Epithelial cell of proximal tubule (primary cell): ENCODE measurements around the gene CRYGN. TPM values are rescaled to one million over a fixed set of nuclear protein-coding genes. Genes with fewer than 3 reads are reported as not detected.

ENCODE experiments used
- DNase-seq: peaks from one replicate; pipeline ENCODE4 v3.0.0-alpha.2; 2011; ENCODE audit warnings: low read depth
- H3K4me3 ChIP-seq: 2 replicates; pipeline ENCODE4 v1.5.1; 2011; ENCODE audit warnings: low read depth, mild to moderate bottlenecking, low read length
- total RNA-seq: library from RNA; depleted of rRNA; stranded (reverse); fragments of >200 nt; gene quantifications from 2 replicates; pipeline ENCODE4 v1.2.3, GENCODE V29; 2015
- TF ChIP-seq, protein P1 (sequence below): conservative IDR thresholded peaks from 2 replicates; pipeline ENCODE4 v1.5.1; 2012; ENCODE audit warnings: low read depth, mild to moderate bottlenecking, low read length

CRYGN gene
- total RNA-seq, 1 donor from 2014 or later = not detected

GRCh38 chr7:151391358-151391730, 48.6 kb downstream of the CRYGN start:
- TF ChIP-seq, protein P1, sequence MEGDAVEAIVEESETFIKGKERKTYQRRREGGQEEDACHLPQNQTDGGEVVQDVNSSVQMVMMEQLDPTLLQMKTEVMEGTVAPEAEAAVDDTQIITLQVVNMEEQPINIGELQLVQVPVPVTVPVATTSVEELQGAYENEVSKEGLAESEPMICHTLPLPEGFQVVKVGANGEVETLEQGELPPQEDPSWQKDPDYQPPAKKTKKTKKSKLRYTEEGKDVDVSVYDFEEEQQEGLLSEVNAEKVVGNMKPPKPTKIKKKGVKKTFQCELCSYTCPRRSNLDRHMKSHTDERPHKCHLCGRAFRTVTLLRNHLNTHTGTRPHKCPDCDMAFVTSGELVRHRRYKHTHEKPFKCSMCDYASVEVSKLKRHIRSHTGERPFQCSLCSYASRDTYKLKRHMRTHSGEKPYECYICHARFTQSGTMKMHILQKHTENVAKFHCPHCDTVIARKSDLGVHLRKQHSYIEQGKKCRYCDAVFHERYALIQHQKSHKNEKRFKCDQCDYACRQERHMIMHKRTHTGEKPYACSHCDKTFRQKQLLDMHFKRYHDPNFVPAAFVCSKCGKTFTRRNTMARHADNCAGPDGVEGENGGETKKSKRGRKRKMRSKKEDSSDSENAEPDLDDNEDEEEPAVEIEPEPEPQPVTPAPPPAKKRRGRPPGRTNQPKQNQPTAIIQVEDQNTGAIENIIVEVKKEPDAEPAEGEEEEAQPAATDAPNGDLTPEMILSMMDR = no peak
- no peak overlapping the region for H3K4me3 ChIP-seq
- DNase-seq = no peak

DNA sequence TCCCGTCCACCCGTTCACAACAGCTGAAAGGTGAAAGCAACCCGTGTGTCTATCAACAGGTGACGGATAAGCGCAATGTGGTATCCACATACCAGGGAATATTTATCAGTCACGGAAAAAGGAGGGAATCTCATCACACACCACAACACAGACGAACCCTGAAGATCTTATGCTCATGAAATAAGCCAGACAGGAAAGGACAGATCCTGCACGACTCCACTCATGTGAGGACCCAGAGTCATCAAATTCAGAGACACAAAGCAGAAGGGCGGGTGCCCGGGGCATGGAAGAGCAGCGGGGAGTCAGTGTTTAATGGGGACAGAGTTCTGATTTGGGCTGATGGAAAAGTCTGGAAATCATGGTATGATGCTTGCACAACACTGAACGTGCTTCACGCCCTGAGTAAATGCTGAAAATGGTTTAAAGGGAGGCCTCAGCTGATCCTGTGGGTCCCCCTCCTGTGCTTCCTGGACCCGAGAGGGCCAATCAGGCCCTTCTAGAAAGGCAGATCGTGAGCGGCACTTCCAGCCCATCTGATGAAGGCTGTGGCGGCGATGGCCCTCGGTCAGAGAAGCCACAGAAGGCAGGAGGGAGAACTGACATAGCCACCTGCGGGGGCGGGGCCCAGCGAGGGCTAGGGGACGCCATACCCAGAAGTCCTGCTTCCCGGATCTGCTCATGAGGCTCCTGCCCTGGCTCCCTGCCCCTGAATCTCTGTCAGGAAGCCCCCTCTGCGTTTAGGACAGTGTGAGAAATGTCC, 49.2 kb downstream of the CRYGN start:
- TF ChIP-seq, protein P1 = no peak
- DNase-seq = no peak
- no peak overlapping the region for H3K4me3 ChIP-seq

DNA sequence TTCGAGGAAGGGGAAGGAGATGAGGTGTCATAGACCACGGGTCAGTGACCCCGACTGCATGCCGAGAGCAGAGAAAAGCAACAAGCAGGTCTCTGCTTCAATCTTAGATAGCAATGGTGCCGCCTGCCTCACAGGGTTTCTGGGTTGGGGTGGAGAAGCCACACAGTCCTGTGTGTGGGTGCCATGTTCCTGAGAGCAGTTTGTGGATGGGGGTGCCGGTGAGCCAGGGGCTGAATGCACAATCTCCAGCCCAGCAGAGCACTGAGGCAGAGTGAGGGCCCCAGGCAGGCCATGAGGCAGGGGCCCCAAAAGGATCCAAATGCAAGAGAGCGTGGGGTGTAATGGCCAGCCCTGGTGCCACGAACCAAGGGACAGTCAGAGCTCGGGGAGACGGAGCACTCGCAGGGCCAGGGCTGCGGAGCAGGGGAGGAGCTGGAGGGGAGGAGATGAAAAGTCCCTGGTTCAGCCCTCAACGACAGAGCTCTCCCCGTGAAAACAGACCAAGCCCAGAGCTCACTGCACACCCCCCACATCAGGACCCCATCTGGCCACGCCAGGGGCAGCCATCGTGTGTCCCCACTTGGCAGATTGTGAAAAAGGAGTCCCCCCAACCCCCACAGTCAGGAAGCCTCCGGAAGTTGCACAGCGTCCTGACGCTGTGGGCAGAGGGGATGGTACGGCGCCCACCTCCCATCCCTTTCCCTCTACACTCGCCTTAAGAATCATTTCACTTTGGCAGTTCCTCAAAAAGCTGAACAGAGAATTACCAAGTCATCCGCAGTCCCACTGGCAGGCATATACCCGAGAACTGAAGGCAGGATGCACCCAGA, 50.0 kb downstream of the CRYGN start:
- DNase-seq = no peak
- H3K4me3 ChIP-seq = no peak overlapping the region
- TF ChIP-seq, protein P1 = no peak

DNA sequence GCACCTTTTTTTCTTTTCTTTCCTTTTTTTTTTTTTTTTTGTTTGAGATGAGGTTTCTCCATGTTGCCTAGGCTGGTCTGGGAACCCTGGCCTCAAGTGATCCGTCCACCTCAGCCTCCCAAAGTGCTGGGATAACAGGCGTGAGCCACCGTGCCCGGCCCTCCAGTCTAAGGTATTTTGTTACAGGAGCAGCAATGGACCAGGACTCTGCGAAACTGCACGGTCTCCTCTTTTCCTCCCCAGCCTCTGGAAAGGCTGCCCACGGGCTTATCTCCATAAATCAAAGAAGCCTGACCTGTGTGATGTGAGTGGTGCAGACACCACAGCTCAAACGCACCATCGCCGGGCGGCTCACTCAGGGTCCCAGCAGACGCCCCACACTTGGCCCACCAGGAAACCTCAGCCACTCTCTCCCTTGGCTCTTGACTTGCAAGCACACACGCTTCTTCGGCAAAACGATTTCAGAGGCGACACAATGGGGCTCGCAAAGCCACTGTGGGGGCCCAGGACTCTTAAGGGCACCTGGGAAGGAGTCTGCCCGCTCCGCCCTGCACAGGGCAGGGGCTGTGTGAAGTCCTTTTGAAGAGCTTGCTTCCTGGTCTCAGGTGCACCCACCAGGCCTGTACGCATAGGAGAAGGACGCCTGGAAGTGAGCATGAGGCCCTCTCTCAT, 50.7 kb downstream of the CRYGN start:
- TF ChIP-seq, protein P1 = no peak
- no peak for DNase-seq
- H3K4me3 ChIP-seq = no peak overlapping the region

DNA sequence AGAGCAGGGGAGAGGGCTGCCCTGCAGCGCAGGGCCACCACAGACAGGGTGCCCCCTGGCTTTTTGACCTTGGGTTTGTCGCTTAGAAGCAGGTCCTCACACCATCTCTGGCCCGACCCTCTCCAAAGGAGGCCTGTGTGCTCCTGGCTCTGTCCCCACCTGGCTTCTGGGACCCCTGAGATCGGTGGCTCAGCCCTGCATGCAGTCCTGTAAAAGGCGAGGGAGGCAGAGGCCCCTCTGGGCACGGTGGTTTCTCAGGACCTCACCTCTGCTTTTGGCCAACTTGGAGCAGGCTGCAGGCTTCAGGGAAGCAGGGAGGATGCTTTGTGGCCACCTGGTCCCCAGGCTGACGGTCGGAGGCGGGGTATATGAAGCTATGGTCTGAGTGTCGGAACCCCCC, 51.5 kb downstream of the CRYGN start:
- DNase-seq = no peak
- H3K4me3 ChIP-seq = no peak overlapping the region
- TF ChIP-seq, protein P1 = no peak

- TF ChIP-seq, protein P1 = no peak
- DNase-seq = no peak
- no peak overlapping the region for H3K4me3 ChIP-seq
Measured at GRCh38 chr7:151388007-151388297, 52.0 kb downstream of the CRYGN start.
